WTC11 (cell line): ENCODE measurements around the gene GPC6. TPM values are rescaled to one million over a fixed set of nuclear protein-coding genes. Genes with fewer than 3 reads are reported as not detected.

Experiments
- ATAC-seq: fragments of 200-7000 bp; cut with Tn5 transposase; 2 replicates; pipeline ENCODE4 v1.10.0; 2021; ENCODE audit warnings: mild to moderate bottlenecking, moderate library complexity
- CTCF ChIA-PET: fragments of 300-600 bp; sonication (Branson Sonifier 250); formaldehyde crosslinking; loops from one replicate; lab custom pipeline; 2021; ENCODE audit warnings: antibody characterized with exemption; lab: Charles Lee
- POLR2A ChIA-PET: fragments of 350-600 bp; sonication (Branson Sonifier 250); formaldehyde crosslinking; loops from one replicate; lab custom pipeline; 2021; ENCODE audit warnings: antibody characterized with exemption; lab: Charles Lee
- DNase-seq: peaks from one replicate; pipeline ENCODE4 v3.0.0; 2021; ENCODE audit warnings: low spot score
- H3K27ac Mint-ChIP-seq: 2 replicates; pipeline ENCODE4 v1.8.0; 2021; ENCODE audit warnings: mixed read lengths
- H3K27me3 Mint-ChIP-seq: 2 replicates; pipeline ENCODE4 v1.8.0; 2021; ENCODE audit warnings: low read depth, mild to moderate bottlenecking, moderate library complexity, mixed read lengths
- H3K36me3 Mint-ChIP-seq: 2 replicates; pipeline ENCODE4 v1.8.0; 2021; ENCODE audit warnings: mixed read lengths
- H3K4me1 Mint-ChIP-seq: 2 replicates; pipeline ENCODE4 v1.8.0; 2022; ENCODE audit warnings: mixed read lengths
- H3K4me3 Mint-ChIP-seq: 2 replicates; pipeline ENCODE4 v1.8.0; 2021; ENCODE audit warnings: mild to moderate bottlenecking, moderate library complexity, mixed read lengths
- H3K9me3 Mint-ChIP-seq: 2 replicates; pipeline ENCODE4 v1.8.0; 2021; ENCODE audit warnings: mixed read lengths
- CBFB ChIP-seq: sonication (generic); formaldehyde crosslinking; IDR thresholded peaks from 2 replicates; pipeline ENCODE4 v1.8.1; 2022; ENCODE audit warnings: mild to moderate bottlenecking, low read depth, missing genetic modification reagents
- CREM ChIP-seq: sonication (generic); formaldehyde crosslinking; IDR thresholded peaks from 2 replicates; pipeline ENCODE4 v1.8.1; 2022; ENCODE audit warnings: mild to moderate bottlenecking, missing genetic modification reagents, moderate library complexity
- E2F4 ChIP-seq: sonication (generic); formaldehyde crosslinking; IDR thresholded peaks from 2 replicates; pipeline ENCODE4 v1.8.1; 2022; ENCODE audit warnings: low read depth, mild to moderate bottlenecking, moderate library complexity, missing genetic modification reagents, borderline replicate concordance
- ESRRA ChIP-seq: sonication (generic); formaldehyde crosslinking; IDR thresholded peaks from 2 replicates; pipeline ENCODE4 v1.8.1; 2022; ENCODE audit warnings: mild to moderate bottlenecking, missing genetic modification reagents, borderline replicate concordance
- MYBL2 ChIP-seq: sonication (generic); formaldehyde crosslinking; IDR thresholded peaks from 2 replicates; pipeline ENCODE4 v1.8.1; 2023; ENCODE audit warnings: mild to moderate bottlenecking, moderate library complexity, missing genetic modification reagents
- NR2C2 ChIP-seq: sonication (generic); formaldehyde crosslinking; IDR thresholded peaks from 2 replicates; pipeline ENCODE4 v1.8.0; 2022; ENCODE audit warnings: mild to moderate bottlenecking, missing genetic modification reagents
- STAT6 ChIP-seq: sonication (generic); formaldehyde crosslinking; conservative IDR thresholded peaks from 2 replicates; pipeline ENCODE4 v1.8.1; 2023; ENCODE audit warnings: mild to moderate bottlenecking, low read depth, missing genetic modification reagents, moderate library complexity
- TCF7 ChIP-seq: sonication (generic); formaldehyde crosslinking; IDR thresholded peaks from 2 replicates; pipeline ENCODE4 v1.8.0; 2022; ENCODE audit warnings: mild to moderate bottlenecking, low read depth, missing genetic modification reagents, moderate library complexity
- ZNF416 ChIP-seq: fragments of 250-450 bp; sonication (Bioruptor Pico); IDR thresholded peaks from 2 replicates; pipeline ENCODE4 v1.9.0; 2021; ENCODE audit warnings: mild to moderate bottlenecking, inconsistent platforms
- ZNF423 ChIP-seq: fragments of 250-450 bp; sonication (Bioruptor Pico); IDR thresholded peaks from 2 replicates; pipeline ENCODE4 v2.1.2; 2022; ENCODE audit warnings: mild to moderate bottlenecking, moderate library complexity
- total RNA-seq: library from RNA; stranded (reverse); gene quantifications from 3 replicates; pipeline ENCODE4 v1.2.3, GENCODE V29; 2021
- TF ChIP-seq, protein P1 (sequence below): fragments of 250-450 bp; sonication (Bioruptor Pico); IDR thresholded peaks from 2 replicates; pipeline ENCODE4 v1.9.0; 2021; ENCODE audit warnings: moderate library complexity, mild to moderate bottlenecking, inconsistent platforms, borderline replicate concordance
- TF ChIP-seq, protein P2 (sequence below): sonication (generic); formaldehyde crosslinking; IDR thresholded peaks from 2 replicates; pipeline ENCODE4 v1.8.1; 2022; ENCODE audit warnings: mild to moderate bottlenecking, missing genetic modification reagents, moderate library complexity, borderline replicate concordance
- TF ChIP-seq, protein P3 (sequence below): sonication (generic); formaldehyde crosslinking; IDR thresholded peaks from 2 replicates; pipeline ENCODE4 v1.8.1; 2023; ENCODE audit warnings: mild to moderate bottlenecking, missing genetic modification reagents, borderline replicate concordance
- TF ChIP-seq, protein P4 (sequence below): sonication (generic); formaldehyde crosslinking; IDR thresholded peaks from 2 replicates; pipeline ENCODE4 v1.8.1; 2022; ENCODE audit warnings: low read depth, missing genetic modification reagents, borderline replicate concordance
- TF ChIP-seq, protein P5 (sequence below): sonication (generic); formaldehyde crosslinking; IDR thresholded peaks from 2 replicates; pipeline ENCODE4 v1.8.0; 2023; ENCODE audit warnings: missing genetic modification reagents, mild to moderate bottlenecking, borderline replicate concordance
- TF ChIP-seq, protein P6 (sequence below): fragments of 250-450 bp; sonication (Bioruptor Pico); IDR thresholded peaks from 2 replicates; pipeline ENCODE4 v1.9.0; 2021; ENCODE audit warnings: mild to moderate bottlenecking

The GPC6 gene
- total RNA-seq, 1 experiment from 2014 or later = 19.5 TPM

GRCh38 chr13:94028234-94028633, 801.6 kb downstream of the GPC6 start:
- TF ChIP-seq ZNF423 = no peak
- no peak for TF ChIP-seq CBFB
- TF ChIP-seq TCF7 = no peak
- TF ChIP-seq E2F4 = no peak
- TF ChIP-seq ESRRA (CRISPR knock-in tag) = no peak
- TF ChIP-seq NR2C2 (CRISPR knock-in tag) = no peak
- TF ChIP-seq MYBL2 (CRISPR knock-in tag) = no peak
- TF ChIP-seq STAT6 (CRISPR knock-in tag) = no peak
- TF ChIP-seq, all 79 proteins: peak for 0
- no peak overlapping the region for H3K27ac Mint-ChIP-seq
- peaks cover 12% of the 10 kb centered on the region for H3K4me1 Mint-ChIP-seq
- no peak for DNase-seq
- H3K4me3 Mint-ChIP-seq = no peak overlapping the region
- H3K27me3 Mint-ChIP-seq = peaks cover 21% of the 10 kb centered on the region
- CTCF ChIA-PET = no interaction called here
- no peaks in the 10 kb centered on the region for H3K9me3 Mint-ChIP-seq
- ATAC-seq = no peak
- POLR2A ChIA-PET = no interaction called here
- H3K36me3 Mint-ChIP-seq = no peaks in the 10 kb centered on the region

DNA sequence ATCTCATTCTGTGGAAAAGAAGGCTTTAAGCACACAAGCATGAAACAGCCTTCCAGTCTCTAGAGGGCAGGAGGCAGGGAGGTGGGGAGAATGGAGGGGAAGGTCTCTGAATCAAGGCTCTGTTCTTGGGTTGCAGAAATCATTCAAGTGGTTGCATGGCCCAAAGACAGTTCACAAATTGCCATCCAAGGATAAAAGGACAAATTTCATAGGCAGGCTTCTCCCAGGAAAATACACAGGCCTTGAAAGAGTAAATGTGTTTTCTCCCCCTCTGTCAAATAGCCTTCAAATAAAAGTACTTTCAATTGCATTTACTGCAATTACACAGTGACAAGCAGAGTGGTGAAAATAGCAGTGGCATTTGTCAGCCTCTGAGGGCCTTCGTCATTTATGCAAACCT, 802.0 kb downstream of the GPC6 start:
- ChIA-PET CTCF (no interaction called here), POLR2A (no interaction called here)
- DNase-seq = no peak
- no peak for ATAC-seq
- Mint-ChIP-seq H3K36me3 (no peaks in the 10 kb centered on the region), H3K4me1 (peaks cover 16% of the 10 kb centered on the region), H3K27me3 (peaks cover 24% of the 10 kb centered on the region), H3K27ac (no peak overlapping the region), H3K4me3 (no peak overlapping the region), H3K9me3 (no peaks in the 10 kb centered on the region)
- TF ChIP-seq CREM = no peak
- TF ChIP-seq, protein P1, sequence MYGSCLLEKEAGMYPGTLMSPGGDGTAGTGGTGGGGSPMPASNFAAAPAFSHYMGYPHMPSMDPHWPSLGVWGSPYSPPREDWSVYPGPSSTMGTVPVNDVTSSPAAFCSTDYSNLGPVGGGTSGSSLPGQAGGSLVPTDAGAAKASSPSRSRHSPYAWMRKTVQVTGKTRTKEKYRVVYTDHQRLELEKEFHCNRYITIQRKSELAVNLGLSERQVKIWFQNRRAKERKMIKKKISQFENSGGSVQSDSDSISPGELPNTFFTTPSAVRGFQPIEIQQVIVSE = no peak
- no peak for TF ChIP-seq TCF7
- TF ChIP-seq, protein P2, sequence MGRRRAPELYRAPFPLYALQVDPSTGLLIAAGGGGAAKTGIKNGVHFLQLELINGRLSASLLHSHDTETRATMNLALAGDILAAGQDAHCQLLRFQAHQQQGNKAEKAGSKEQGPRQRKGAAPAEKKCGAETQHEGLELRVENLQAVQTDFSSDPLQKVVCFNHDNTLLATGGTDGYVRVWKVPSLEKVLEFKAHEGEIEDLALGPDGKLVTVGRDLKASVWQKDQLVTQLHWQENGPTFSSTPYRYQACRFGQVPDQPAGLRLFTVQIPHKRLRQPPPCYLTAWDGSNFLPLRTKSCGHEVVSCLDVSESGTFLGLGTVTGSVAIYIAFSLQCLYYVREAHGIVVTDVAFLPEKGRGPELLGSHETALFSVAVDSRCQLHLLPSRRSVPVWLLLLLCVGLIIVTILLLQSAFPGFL = no peak
- no peak for TF ChIP-seq ZNF416 (CRISPR knock-in tag)
- TF ChIP-seq, protein P3, sequence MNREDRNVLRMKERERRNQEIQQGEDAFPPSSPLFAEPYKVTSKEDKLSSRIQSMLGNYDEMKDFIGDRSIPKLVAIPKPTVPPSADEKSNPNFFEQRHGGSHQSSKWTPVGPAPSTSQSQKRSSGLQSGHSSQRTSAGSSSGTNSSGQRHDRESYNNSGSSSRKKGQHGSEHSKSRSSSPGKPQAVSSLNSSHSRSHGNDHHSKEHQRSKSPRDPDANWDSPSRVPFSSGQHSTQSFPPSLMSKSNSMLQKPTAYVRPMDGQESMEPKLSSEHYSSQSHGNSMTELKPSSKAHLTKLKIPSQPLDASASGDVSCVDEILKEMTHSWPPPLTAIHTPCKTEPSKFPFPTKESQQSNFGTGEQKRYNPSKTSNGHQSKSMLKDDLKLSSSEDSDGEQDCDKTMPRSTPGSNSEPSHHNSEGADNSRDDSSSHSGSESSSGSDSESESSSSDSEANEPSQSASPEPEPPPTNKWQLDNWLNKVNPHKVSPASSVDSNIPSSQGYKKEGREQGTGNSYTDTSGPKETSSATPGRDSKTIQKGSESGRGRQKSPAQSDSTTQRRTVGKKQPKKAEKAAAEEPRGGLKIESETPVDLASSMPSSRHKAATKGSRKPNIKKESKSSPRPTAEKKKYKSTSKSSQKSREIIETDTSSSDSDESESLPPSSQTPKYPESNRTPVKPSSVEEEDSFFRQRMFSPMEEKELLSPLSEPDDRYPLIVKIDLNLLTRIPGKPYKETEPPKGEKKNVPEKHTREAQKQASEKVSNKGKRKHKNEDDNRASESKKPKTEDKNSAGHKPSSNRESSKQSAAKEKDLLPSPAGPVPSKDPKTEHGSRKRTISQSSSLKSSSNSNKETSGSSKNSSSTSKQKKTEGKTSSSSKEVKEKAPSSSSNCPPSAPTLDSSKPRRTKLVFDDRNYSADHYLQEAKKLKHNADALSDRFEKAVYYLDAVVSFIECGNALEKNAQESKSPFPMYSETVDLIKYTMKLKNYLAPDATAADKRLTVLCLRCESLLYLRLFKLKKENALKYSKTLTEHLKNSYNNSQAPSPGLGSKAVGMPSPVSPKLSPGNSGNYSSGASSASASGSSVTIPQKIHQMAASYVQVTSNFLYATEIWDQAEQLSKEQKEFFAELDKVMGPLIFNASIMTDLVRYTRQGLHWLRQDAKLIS = no peak
- TF ChIP-seq, protein P4, sequence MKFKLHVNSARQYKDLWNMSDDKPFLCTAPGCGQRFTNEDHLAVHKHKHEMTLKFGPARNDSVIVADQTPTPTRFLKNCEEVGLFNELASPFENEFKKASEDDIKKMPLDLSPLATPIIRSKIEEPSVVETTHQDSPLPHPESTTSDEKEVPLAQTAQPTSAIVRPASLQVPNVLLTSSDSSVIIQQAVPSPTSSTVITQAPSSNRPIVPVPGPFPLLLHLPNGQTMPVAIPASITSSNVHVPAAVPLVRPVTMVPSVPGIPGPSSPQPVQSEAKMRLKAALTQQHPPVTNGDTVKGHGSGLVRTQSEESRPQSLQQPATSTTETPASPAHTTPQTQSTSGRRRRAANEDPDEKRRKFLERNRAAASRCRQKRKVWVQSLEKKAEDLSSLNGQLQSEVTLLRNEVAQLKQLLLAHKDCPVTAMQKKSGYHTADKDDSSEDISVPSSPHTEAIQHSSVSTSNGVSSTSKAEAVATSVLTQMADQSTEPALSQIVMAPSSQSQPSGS (CRISPR knock-in tag) = no peak
- TF ChIP-seq, protein P5, sequence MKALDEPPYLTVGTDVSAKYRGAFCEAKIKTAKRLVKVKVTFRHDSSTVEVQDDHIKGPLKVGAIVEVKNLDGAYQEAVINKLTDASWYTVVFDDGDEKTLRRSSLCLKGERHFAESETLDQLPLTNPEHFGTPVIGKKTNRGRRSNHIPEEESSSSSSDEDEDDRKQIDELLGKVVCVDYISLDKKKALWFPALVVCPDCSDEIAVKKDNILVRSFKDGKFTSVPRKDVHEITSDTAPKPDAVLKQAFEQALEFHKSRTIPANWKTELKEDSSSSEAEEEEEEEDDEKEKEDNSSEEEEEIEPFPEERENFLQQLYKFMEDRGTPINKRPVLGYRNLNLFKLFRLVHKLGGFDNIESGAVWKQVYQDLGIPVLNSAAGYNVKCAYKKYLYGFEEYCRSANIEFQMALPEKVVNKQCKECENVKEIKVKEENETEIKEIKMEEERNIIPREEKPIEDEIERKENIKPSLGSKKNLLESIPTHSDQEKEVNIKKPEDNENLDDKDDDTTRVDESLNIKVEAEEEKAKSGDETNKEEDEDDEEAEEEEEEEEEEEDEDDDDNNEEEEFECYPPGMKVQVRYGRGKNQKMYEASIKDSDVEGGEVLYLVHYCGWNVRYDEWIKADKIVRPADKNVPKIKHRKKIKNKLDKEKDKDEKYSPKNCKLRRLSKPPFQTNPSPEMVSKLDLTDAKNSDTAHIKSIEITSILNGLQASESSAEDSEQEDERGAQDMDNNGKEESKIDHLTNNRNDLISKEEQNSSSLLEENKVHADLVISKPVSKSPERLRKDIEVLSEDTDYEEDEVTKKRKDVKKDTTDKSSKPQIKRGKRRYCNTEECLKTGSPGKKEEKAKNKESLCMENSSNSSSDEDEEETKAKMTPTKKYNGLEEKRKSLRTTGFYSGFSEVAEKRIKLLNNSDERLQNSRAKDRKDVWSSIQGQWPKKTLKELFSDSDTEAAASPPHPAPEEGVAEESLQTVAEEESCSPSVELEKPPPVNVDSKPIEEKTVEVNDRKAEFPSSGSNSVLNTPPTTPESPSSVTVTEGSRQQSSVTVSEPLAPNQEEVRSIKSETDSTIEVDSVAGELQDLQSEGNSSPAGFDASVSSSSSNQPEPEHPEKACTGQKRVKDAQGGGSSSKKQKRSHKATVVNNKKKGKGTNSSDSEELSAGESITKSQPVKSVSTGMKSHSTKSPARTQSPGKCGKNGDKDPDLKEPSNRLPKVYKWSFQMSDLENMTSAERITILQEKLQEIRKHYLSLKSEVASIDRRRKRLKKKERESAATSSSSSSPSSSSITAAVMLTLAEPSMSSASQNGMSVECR (CRISPR knock-in tag) = no peak
- TF ChIP-seq, protein P6, sequence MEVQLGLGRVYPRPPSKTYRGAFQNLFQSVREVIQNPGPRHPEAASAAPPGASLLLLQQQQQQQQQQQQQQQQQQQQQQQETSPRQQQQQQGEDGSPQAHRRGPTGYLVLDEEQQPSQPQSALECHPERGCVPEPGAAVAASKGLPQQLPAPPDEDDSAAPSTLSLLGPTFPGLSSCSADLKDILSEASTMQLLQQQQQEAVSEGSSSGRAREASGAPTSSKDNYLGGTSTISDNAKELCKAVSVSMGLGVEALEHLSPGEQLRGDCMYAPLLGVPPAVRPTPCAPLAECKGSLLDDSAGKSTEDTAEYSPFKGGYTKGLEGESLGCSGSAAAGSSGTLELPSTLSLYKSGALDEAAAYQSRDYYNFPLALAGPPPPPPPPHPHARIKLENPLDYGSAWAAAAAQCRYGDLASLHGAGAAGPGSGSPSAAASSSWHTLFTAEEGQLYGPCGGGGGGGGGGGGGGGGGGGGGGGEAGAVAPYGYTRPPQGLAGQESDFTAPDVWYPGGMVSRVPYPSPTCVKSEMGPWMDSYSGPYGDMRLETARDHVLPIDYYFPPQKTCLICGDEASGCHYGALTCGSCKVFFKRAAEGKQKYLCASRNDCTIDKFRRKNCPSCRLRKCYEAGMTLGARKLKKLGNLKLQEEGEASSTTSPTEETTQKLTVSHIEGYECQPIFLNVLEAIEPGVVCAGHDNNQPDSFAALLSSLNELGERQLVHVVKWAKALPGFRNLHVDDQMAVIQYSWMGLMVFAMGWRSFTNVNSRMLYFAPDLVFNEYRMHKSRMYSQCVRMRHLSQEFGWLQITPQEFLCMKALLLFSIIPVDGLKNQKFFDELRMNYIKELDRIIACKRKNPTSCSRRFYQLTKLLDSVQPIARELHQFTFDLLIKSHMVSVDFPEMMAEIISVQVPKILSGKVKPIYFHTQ (CRISPR knock-in tag) = no peak
